Keratinocyte (primary cell): Measurements from ENCODE around the gene MGAT5. TPM values are rescaled to one million over a fixed set of nuclear protein-coding genes. Genes with fewer than 3 reads are reported as not detected.

Experiments
- DNase-seq: peaks from one replicate; pipeline ENCODE4 v3.0.0-alpha.2; 2011; ENCODE audit warnings: low read depth, missing footprints, low spot score
- FAIRE-seq: peaks from 2 replicates; lab custom pipeline; 2011; peaks lifted over from hg19 to GRCh38; lab: Jason Lieb, UNC
- H2AFZ ChIP-seq: 2 replicates; pipeline ENCODE4 v1.6.0; 2012; ENCODE audit warnings: low read length, control low read depth, inconsistent platforms; ENCODE audit not compliant: control insufficient read depth
- H3K27ac ChIP-seq: 2 replicates; pipeline ENCODE4 v1.5.1; 2011; ENCODE audit warnings: low read length; ENCODE audit not compliant: control insufficient read depth, insufficient read depth
- H3K27me3 ChIP-seq: 3 replicates; pipeline ENCODE4 v1.6.0; 2011; ENCODE audit warnings: low read length; ENCODE audit not compliant: control insufficient read depth, insufficient read depth; ENCODE audit errors: extremely low read depth
- H3K36me3 ChIP-seq, 2 experiments: 2 replicates in 1 of 2; 3 replicates in 1 of 2; pipeline ENCODE4 v1.5.1; 2011; ENCODE audit warnings: low read length in 2 of 2, mild to moderate bottlenecking in 1 of 2; ENCODE audit not compliant: control insufficient read depth in 2 of 2, insufficient read depth in 2 of 2; ENCODE audit errors: extremely low read depth in 1 of 2
- H3K4me1 ChIP-seq: 3 replicates; pipeline ENCODE4 v1.5.1; 2011; ENCODE audit warnings: low read length; ENCODE audit not compliant: control insufficient read depth, insufficient read depth; ENCODE audit errors: extremely low read depth
- H3K4me2 ChIP-seq: 3 replicates; pipeline ENCODE4 v1.6.0; 2011; ENCODE audit warnings: low read depth, low read length; ENCODE audit not compliant: control insufficient read depth, insufficient read depth; ENCODE audit errors: extremely low read depth
- H3K4me3 ChIP-seq, 3 experiments: fragments of 200-600 bp in 1 of 3; sonication (generic) in 1 of 3; 2 replicates in 2 of 3; 3 replicates in 1 of 3; pipeline ENCODE4 v1.5.1; 2011 to 2016; ENCODE audit warnings: low read length in 3 of 3, mild to moderate bottlenecking in 3 of 3, control low read depth in 2 of 3, inconsistent platforms in 1 of 3, low read depth in 1 of 3, mixed read lengths in 1 of 3, mixed run types in 1 of 3, moderate library complexity in 1 of 3; ENCODE audit not compliant: control insufficient read depth in 2 of 3, insufficient read depth in 2 of 3; ENCODE audit errors: extremely low read depth in 1 of 3
- H3K79me2 ChIP-seq: 2 replicates; pipeline ENCODE4 v1.6.0; 2012; ENCODE audit warnings: low read length; ENCODE audit not compliant: control insufficient read depth, insufficient read depth
- H3K9ac ChIP-seq: 3 replicates; pipeline ENCODE4 v1.6.0; 2011; ENCODE audit warnings: low read length; ENCODE audit not compliant: control insufficient read depth, insufficient read depth; ENCODE audit errors: extremely low read depth
- H3K9me1 ChIP-seq: 3 replicates; pipeline ENCODE4 v1.6.0; 2011; ENCODE audit warnings: low read length; ENCODE audit not compliant: control insufficient read depth, insufficient read depth; ENCODE audit errors: extremely low read depth
- H3K9me3 ChIP-seq: 2 replicates; pipeline ENCODE4 v1.5.1; 2012; ENCODE audit warnings: low read depth, low read length; ENCODE audit not compliant: control insufficient read depth
- H4K20me1 ChIP-seq: 3 replicates; pipeline ENCODE4 v1.6.0; 2011; ENCODE audit warnings: low read length; ENCODE audit not compliant: control insufficient read depth, insufficient read depth; ENCODE audit errors: extremely low read depth
- EZH2 ChIP-seq: IDR thresholded peaks from one replicate; pipeline ENCODE4 v1.6.1; 2012; ENCODE audit warnings: inconsistent platforms, mild to moderate bottlenecking, low read length, moderate library complexity
- dilution Hi-C: fragments of 300-500 bp; cut with MboI; formaldehyde crosslinking; loops from one replicate; pipeline ENCODE4 v1.7.0; 2020; ENCODE audit warnings: low sequenced_read_pairs; ENCODE audit not compliant: extremely low pct_ligation_motif_present
- polyA plus RNA-seq, 5 experiments: library from polyadenylated mRNA; depleted of rRNA in 3 of 5; stranded (reverse) in 3 of 5; stranded (forward) in 1 of 5; unstranded in 1 of 5; fragments of >200 nt; gene quantifications; 1 replicate in 1 of 5; 2 replicates in 3 of 5; 3 replicates in 1 of 5; pipeline versions ENCODE4 v1.2.1 to v1.2.3, GENCODE V29; 2011 to 2012; ENCODE audit warnings: missing spikeins in 2 of 5, low read depth in 1 of 5, low replicate concordance in 1 of 5
- TF ChIP-seq, protein P1 (sequence below), 3 experiments: IDR thresholded peaks in 1 of 3; conservative IDR thresholded peaks in 1 of 3; optimal IDR thresholded peaks in 1 of 3; 2 replicates in 2 of 3; 3 replicates in 1 of 3; pipeline versions ENCODE3 to v1.5.1; 2011; ENCODE audit warnings: low read length in 3 of 3, mild to moderate bottlenecking in 3 of 3, moderate library complexity in 2 of 3, control low read depth in 1 of 3, inconsistent platforms in 1 of 3; ENCODE audit not compliant: insufficient read depth in 2 of 3; ENCODE audit errors: extremely low read depth in 1 of 3

Gene MGAT5
- polyA plus RNA-seq, 1 donor (not counting 4 experiments of a cell fraction or from before 2014, with no cell fraction given): 23.0 TPM

DNA sequence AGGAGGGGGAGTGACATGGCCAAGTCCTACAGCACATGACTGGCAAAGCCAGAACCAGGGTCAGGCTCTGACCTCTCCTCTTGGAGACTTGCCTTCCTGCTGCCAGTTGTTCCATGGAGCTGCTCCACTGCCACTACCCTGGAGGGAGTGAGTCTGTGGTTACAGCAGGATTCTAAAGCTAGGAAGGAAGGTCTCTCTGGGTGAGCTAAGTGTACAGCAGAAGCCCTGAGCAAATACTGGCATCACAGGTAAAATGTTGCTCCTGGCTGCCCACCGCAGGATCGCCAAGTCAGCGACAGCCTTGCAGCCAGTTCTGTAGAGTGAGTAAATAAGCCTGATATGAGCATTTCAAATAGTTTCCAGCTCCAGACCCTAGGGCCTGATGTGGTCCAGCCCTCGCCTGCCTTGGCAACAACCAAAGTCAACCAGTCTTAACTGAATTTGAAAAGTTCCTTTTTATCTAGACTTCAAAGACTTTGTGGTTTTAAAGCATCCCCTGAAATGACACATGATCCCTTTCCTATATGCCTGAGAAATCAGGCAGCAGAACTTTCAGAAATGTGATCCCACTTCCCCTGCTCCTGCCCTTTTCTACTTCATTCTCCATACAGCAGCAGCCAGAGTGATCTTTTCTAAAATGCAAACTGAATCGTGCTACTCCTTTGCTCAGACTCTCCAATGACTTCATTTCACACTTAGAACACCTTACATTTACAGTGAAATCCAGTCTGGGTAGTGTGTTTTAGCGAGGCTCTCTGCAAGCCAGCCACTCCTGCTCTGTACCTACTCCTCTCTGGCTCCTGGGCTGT, 114.3 kb downstream of the MGAT5 start:
- no peak for FAIRE-seq
- H3K9me1 ChIP-seq: peaks cover 2% of the 10 kb centered on the region
- H3K4me3 ChIP-seq: no peak overlapping the region
- no peak overlapping the region for H3K4me2 ChIP-seq
- DNase-seq: no peak
- dilution Hi-C loops: no loop called here
- H3K27ac ChIP-seq: no peak overlapping the region
- TF ChIP-seq, protein P1, sequence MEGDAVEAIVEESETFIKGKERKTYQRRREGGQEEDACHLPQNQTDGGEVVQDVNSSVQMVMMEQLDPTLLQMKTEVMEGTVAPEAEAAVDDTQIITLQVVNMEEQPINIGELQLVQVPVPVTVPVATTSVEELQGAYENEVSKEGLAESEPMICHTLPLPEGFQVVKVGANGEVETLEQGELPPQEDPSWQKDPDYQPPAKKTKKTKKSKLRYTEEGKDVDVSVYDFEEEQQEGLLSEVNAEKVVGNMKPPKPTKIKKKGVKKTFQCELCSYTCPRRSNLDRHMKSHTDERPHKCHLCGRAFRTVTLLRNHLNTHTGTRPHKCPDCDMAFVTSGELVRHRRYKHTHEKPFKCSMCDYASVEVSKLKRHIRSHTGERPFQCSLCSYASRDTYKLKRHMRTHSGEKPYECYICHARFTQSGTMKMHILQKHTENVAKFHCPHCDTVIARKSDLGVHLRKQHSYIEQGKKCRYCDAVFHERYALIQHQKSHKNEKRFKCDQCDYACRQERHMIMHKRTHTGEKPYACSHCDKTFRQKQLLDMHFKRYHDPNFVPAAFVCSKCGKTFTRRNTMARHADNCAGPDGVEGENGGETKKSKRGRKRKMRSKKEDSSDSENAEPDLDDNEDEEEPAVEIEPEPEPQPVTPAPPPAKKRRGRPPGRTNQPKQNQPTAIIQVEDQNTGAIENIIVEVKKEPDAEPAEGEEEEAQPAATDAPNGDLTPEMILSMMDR (optimal IDR thresholded peaks at IDR 0.05 in 1 of 3, IDR thresholded peaks at IDR 0.05 in 1 of 3, conservative IDR thresholded peaks at IDR 0.05 in 1 of 3; ENCODE audit: extremely low read depth in 1 of 3, insufficient read depth in 2 of 3, low read length in 3 of 3): no peak
- no peak for TF ChIP-seq EZH2
- H3K9ac ChIP-seq: no peak overlapping the region
- H2AFZ ChIP-seq: no peak overlapping the region
- no peaks in the 10 kb centered on the region for H3K79me2 ChIP-seq
- no peaks in the 10 kb centered on the region for H3K9me3 ChIP-seq
- H3K36me3 ChIP-seq: peaks cover 0 to 4% of the 10 kb centered on the region in 2 experiments
- no peaks in the 10 kb centered on the region for H4K20me1 ChIP-seq
- no peaks in the 10 kb centered on the region for H3K27me3 ChIP-seq
- peaks cover 50% of the 10 kb centered on the region for H3K4me1 ChIP-seq

DNA sequence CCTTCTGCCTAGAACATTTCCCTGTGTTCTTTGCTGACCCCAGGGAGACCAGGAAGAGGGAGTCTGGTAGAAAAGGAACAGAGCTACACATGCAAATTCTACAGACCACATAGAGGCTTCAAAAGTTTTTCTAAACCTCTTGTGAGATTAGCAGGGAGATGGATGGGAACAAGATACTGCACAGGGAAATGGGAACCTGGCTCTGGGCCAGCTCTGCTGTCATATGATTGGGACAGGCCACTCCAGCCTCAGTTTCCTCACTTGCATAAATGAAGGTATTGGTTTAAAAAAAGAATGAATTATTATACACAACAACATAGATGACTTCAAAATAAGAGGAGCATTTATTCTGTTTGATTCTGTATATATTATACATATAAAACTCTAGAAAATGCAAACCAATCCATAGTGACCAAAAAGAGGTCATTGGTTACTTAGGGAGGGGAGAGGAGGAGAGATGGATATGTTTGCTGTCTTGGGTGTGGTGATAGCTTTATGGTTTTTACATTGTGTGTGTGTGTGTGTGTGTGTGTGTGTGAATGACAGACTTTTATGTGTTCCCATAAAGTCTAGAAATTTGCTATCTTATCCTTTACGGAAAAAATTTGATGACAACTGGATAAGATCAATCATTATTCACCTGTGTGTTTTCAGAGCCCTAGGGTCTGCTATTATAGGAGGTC, 115.5 kb downstream of the MGAT5 start:
- peaks cover 2% of the 10 kb centered on the region for H3K9me1 ChIP-seq
- H2AFZ ChIP-seq: no peak overlapping the region
- no peaks in the 10 kb centered on the region for H3K27me3 ChIP-seq
- H3K4me2 ChIP-seq: no peak overlapping the region
- peaks cover 52% of the 10 kb centered on the region for H3K4me1 ChIP-seq
- dilution Hi-C loops: no loop called here
- H3K36me3 ChIP-seq: peaks cover 0 to 4% of the 10 kb centered on the region in 2 experiments
- H3K79me2 ChIP-seq: no peaks in the 10 kb centered on the region
- FAIRE-seq (no peak), DNase-seq (no peak)
- H3K4me3 ChIP-seq: no peak overlapping the region
- H3K9me3 ChIP-seq: no peaks in the 10 kb centered on the region
- TF ChIP-seq, protein P1 (optimal IDR thresholded peaks at IDR 0.05 in 1 of 3, IDR thresholded peaks at IDR 0.05 in 1 of 3, conservative IDR thresholded peaks at IDR 0.05 in 1 of 3; ENCODE audit: extremely low read depth in 1 of 3, insufficient read depth in 2 of 3, low read length in 3 of 3): no peak
- TF ChIP-seq EZH2: no peak
- H3K27ac ChIP-seq: no peak overlapping the region
- no peaks in the 10 kb centered on the region for H4K20me1 ChIP-seq
- H3K9ac ChIP-seq: no peak overlapping the region
